Measurements from ENCODE around the gene SLC23A1.

SLC23A1 gene

DNA sequence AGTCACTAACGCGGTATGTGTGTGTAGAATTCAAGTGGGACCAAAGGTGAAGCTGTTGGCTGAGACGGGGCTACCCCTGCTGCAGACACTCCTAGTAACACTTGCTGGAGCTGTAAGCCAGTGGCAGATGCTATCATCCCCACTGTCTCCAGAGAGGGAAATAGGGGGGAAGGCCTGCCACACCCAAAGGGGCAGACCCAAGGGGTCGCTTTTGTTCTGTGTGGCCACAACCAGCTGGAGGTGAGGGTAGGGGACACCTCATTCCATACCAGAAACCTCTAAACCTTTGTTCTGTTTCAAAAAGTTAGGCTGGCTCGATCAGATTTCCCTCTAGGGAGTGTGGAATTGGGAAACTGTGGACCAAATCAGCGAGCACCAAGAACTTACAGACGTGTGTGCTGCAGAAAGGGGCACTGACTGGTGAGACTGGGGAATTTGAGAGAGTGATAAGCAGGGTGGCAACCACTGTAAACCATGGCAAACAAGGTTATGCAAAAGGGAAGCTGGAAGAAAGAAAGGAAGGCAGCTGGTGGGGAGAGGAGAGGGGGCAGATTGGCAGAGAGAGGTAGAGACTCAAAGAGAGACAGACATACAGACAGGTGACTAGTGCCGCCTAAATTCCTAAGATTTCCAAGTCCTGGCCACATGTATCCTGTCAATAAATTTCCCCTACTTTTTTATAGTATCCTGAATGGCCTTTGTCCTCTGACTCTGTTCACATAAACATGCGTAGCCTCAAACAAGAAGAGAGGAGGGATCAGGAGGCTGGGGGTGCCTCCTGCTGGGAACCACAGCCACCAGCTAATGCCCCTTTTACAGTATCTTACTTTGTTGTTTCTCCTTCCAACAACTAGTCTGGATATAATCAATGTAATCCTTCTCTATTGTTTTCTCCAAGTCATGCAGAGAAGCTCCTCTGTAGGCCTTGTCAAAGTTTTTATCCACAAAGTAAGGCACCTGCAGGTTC, 36.4 kb upstream of the SLC23A1 start:
- DNase-seq (ENCODE audit: extremely low read depth, low read depth), result no peak
- TF ChIP-seq, protein P1, sequence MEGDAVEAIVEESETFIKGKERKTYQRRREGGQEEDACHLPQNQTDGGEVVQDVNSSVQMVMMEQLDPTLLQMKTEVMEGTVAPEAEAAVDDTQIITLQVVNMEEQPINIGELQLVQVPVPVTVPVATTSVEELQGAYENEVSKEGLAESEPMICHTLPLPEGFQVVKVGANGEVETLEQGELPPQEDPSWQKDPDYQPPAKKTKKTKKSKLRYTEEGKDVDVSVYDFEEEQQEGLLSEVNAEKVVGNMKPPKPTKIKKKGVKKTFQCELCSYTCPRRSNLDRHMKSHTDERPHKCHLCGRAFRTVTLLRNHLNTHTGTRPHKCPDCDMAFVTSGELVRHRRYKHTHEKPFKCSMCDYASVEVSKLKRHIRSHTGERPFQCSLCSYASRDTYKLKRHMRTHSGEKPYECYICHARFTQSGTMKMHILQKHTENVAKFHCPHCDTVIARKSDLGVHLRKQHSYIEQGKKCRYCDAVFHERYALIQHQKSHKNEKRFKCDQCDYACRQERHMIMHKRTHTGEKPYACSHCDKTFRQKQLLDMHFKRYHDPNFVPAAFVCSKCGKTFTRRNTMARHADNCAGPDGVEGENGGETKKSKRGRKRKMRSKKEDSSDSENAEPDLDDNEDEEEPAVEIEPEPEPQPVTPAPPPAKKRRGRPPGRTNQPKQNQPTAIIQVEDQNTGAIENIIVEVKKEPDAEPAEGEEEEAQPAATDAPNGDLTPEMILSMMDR (IDR thresholded peaks at IDR 0.05; ENCODE audit: low read depth, low read length, missing control alignments), result no peak

GRCh38 chr5:139418793-139419192, 35.7 kb upstream of the SLC23A1 start:
- no peak for DNase-seq (ENCODE audit: extremely low read depth, low read depth)
- H3K4me3 ChIP-seq (replicated peaks; ENCODE audit: low read depth, low read length), result no peak overlapping the region
- TF ChIP-seq, protein P1 (IDR thresholded peaks at IDR 0.05; ENCODE audit: low read depth, low read length, missing control alignments), result no peak

More for the DNA sequence above, 36.4 kb upstream of the SLC23A1 start:
- H3K4me3 ChIP-seq (replicated peaks; ENCODE audit: low read depth, low read length), result no peak overlapping the region

GRCh38 chr5:139417214-139417613, 34.1 kb upstream of the SLC23A1 start:
- no peak for DNase-seq (ENCODE audit: extremely low read depth, low read depth)
- TF ChIP-seq, protein P1 (IDR thresholded peaks at IDR 0.05; ENCODE audit: low read depth, low read length, missing control alignments), result no peak
- no peak overlapping the region for H3K4me3 ChIP-seq (replicated peaks; ENCODE audit: low read depth, low read length)

DNA sequence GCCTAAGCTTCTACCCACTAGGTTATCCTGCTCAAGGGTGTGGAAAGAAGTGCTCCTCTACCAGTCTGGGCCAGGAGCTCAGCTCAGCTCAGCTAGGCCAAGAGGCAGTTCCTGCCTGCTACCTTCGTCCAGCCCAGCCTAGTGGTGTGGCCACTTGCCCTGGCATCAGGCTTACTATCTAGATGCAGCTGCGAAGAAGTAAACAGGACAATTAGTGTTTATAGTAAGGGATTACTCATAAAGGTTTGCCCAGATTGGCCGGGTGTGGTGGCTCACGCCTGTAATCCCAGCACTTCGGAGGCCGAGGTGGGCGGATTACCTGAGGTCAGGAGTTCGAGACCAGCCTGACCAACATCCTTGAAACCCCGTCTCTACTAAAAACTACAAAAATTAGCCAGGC, 33.6 kb upstream of the SLC23A1 start:
- no peak for DNase-seq (ENCODE audit: extremely low read depth, low read depth)
- TF ChIP-seq, protein P1 (IDR thresholded peaks at IDR 0.05; ENCODE audit: low read depth, low read length, missing control alignments), result no peak

GRCh38 chr5:139415869-139416268, 32.8 kb upstream of the SLC23A1 start:
- TF ChIP-seq, protein P1 (IDR thresholded peaks at IDR 0.05; ENCODE audit: low read depth, low read length, missing control alignments), result no peak
- DNase-seq (ENCODE audit: extremely low read depth, low read depth), result no peak
- H3K4me3 ChIP-seq (replicated peaks; ENCODE audit: low read depth, low read length), result no peak overlapping the region

More for the DNA sequence above, 33.6 kb upstream of the SLC23A1 start:
- H3K4me3 ChIP-seq (replicated peaks; ENCODE audit: low read depth, low read length), result no peak overlapping the region

GRCh38 chr5:139415221-139415861, 32.2 kb upstream of the SLC23A1 start:
- DNase-seq (ENCODE audit: extremely low read depth, low read depth), result no peak
- TF ChIP-seq, protein P1 (IDR thresholded peaks at IDR 0.05; ENCODE audit: low read depth, low read length, missing control alignments), result no peak

More at GRCh38 chr5:139415221-139415861, 32.2 kb upstream of the SLC23A1 start:
- H3K4me3 ChIP-seq (replicated peaks; ENCODE audit: low read depth, low read length), result no peak overlapping the region

All from HFF-Myc (cell line).